Right atrium auricular region (tissue), 2 donors: ENCODE data around the gene CADPS2. TPM values are rescaled to one million over a fixed set of nuclear protein-coding genes. Genes with fewer than 3 reads are reported as not detected.

Source experiments
- DNase-seq: peaks from one replicate; pipeline ENCODE4 v3.0.0-alpha.2; 2019; ENCODE audit warnings: low spot score
- H3K27ac ChIP-seq, 2 donors: fragments of 200-600 bp; sonication (generic); 1 replicate in 1 of 2; 2 replicates in 1 of 2; pipeline ENCODE4 v1.5.1; 2016 to 2019
- H3K27me3 ChIP-seq, 2 donors: fragments of 200-600 bp; sonication (generic); one replicate each; pipeline versions ENCODE4 v1.5.1 to v1.6.0; 2017 to 2019
- H3K36me3 ChIP-seq: fragments of 200-600 bp; sonication (generic); one replicate; pipeline ENCODE4 v1.5.1; 2016
- H3K4me1 ChIP-seq, 2 donors: fragments of 200-600 bp; sonication (generic); one replicate each; pipeline versions ENCODE4 v1.5.1 to v1.6.0; 2017 to 2019
- H3K4me3 ChIP-seq, 2 donors: fragments of 200-600 bp; sonication (generic); 1 replicate in 1 of 2; 2 replicates in 1 of 2; pipeline ENCODE4 v1.5.1; 2017 to 2019; ENCODE audit warnings: mild to moderate bottlenecking in 1 of 2, moderate library complexity in 1 of 2
- H3K9me3 ChIP-seq, 2 donors: fragments of 200-600 bp; sonication (generic); one replicate each; pipeline ENCODE4 v1.5.1; 2019
- total RNA-seq, 2 donors: library from RNA; depleted of rRNA; stranded (reverse); fragments of >200 nt; gene quantifications; one replicate each; pipeline ENCODE4 v1.1.0, GENCODE V29; 2016
- TF ChIP-seq, protein P1 (sequence below), 2 donors: fragments of 200-600 bp; sonication (generic); IDR thresholded peaks; one replicate each; pipeline ENCODE4 v1.5.1; 2019; ENCODE audit warnings: antibody characterized with exemption in 2 of 2

Gene CADPS2
- total RNA-seq, 2 donors from 2014 or later, result 11.8 to 19.9 TPM

DNA sequence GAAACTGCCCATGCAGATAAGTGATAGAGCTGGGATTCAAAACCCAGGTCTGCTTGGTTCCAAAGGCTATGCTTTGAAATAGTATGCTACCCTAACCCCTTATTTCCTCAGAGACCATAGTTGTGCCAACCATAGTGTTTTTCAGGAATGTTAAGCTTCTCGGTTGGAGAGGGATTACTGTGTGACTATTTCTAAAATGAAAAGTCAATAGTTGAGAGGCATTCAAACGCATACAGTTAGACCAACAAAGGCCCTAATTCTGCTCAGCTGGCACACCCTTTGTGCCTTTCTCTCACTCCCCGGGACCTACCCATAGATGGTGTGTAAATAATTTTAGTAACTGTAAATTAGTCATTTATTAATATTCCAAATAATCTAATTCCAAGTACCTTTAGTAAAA, 118.9 kb downstream of the CADPS2 start:
- H3K27ac ChIP-seq, result no peak overlapping the region
- peaks cover 0 to 12% of the 10 kb centered on the region in 2 donors for H3K4me1 ChIP-seq
- TF ChIP-seq, protein P1, sequence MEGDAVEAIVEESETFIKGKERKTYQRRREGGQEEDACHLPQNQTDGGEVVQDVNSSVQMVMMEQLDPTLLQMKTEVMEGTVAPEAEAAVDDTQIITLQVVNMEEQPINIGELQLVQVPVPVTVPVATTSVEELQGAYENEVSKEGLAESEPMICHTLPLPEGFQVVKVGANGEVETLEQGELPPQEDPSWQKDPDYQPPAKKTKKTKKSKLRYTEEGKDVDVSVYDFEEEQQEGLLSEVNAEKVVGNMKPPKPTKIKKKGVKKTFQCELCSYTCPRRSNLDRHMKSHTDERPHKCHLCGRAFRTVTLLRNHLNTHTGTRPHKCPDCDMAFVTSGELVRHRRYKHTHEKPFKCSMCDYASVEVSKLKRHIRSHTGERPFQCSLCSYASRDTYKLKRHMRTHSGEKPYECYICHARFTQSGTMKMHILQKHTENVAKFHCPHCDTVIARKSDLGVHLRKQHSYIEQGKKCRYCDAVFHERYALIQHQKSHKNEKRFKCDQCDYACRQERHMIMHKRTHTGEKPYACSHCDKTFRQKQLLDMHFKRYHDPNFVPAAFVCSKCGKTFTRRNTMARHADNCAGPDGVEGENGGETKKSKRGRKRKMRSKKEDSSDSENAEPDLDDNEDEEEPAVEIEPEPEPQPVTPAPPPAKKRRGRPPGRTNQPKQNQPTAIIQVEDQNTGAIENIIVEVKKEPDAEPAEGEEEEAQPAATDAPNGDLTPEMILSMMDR (IDR thresholded peaks at IDR 0.05), result no peak
- H3K9me3 ChIP-seq, result no peaks in the 10 kb centered on the region
- H3K36me3 ChIP-seq, result no peaks in the 10 kb centered on the region
- DNase-seq, result no peak
- H3K27me3 ChIP-seq, result no peaks in the 10 kb centered on the region
- H3K4me3 ChIP-seq, result no peak overlapping the region

DNA sequence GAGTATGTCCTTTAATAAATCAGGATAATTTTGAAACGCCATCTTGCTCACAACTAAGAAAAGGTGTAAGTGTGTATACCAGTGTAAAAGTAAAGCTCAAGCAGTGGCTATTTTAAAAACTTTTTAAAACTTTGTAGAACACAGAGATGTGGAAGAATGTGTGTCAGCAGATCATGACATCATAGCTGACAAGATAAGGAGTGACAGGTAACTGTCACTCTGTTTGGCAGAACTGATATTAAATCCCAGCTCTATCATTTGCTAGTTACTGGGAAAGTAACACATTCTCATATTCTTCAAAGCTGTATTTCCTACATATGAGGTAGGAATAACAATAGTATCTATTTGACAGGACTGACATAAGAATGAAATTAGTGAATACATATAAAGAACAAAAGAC, 119.7 kb downstream of the CADPS2 start:
- TF ChIP-seq, protein P1 (IDR thresholded peaks at IDR 0.05), result no peak
- Histone ChIP-seq H3K27ac (no peak overlapping the region), H3K27me3 (no peaks in the 10 kb centered on the region), H3K4me3 (no peak overlapping the region), H3K36me3 (no peaks in the 10 kb centered on the region), H3K4me1 (peaks cover 0 to 12% of the 10 kb centered on the region in 2 donors), H3K9me3 (no peaks in the 10 kb centered on the region)
- no peak for DNase-seq

DNA sequence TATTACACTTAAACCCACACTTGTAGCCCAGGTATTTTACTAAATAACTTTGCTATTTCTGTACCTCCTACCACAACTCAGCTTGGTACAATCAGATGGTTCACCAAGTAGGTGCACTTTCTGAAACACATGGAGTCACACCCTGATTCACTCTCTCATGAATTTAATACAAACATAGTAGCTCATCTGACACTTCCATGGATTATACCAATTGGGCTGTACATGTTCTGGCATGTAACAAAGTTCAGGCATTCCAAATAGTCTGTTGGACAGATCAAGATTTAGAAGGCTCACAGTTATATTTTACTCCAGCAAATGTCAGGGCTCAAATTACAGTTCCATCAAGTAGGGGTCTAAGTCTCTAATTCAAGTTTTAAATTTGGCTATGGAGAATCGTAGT, 121.4 kb downstream of the CADPS2 start:
- H3K4me3 ChIP-seq, result no peak overlapping the region
- no peaks in the 10 kb centered on the region for H3K9me3 ChIP-seq
- no peak overlapping the region for H3K27ac ChIP-seq
- H3K36me3 ChIP-seq, result no peaks in the 10 kb centered on the region
- no peaks in the 10 kb centered on the region for H3K27me3 ChIP-seq
- H3K4me1 ChIP-seq, result peaks cover 0 to 12% of the 10 kb centered on the region in 2 donors
- DNase-seq, result no peak
- TF ChIP-seq, protein P1 (IDR thresholded peaks at IDR 0.05), result no peak

DNA sequence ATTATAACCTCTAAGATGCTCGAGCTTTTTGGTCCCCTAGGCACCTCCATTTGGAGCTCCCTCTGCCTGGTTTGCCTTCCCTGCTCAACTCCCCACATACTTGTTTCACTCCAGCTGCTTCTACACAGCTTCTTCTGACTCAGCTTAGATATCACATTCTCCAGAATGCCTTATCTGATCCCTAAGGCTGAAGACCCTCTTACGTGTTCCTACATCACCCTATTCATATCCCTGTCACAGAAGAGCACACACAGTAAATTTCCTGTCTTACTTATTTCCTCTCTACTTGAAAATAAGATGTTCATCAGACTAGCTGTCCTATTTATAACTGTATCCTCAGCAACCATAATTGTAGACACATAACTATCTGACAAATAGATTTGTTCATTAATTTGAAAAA, 122.2 kb downstream of the CADPS2 start:
- H3K9me3 ChIP-seq, result no peaks in the 10 kb centered on the region
- H3K4me1 ChIP-seq, result peaks cover 0 to 12% of the 10 kb centered on the region in 2 donors
- DNase-seq, result no peak
- no peaks in the 10 kb centered on the region for H3K36me3 ChIP-seq
- H3K27ac ChIP-seq, result peak overlapping the region in 1 of 2 donors; percentile 27
- no peak overlapping the region for H3K4me3 ChIP-seq
- TF ChIP-seq, protein P1 (IDR thresholded peaks at IDR 0.05), result no peak
- no peaks in the 10 kb centered on the region for H3K27me3 ChIP-seq

DNA sequence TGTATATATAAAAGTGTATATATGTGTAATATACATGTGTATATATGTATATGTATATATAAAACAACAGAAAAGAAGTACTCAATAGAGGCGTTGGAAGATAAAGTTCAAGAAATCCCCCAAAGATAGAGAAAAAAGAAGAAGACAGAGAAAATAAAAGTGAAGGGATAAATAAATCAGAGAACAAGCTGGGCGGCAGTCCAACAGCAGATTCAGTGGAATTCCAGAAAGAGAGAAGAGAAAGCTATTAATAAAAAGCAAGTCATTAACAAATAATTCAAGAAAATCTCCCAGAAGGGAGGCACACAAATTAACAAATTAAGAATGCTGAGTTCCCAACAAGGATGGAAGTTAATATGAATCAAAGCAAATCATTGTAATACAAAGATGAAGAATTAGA, 124.2 kb downstream of the CADPS2 start:
- no peak for DNase-seq
- TF ChIP-seq, protein P1 (IDR thresholded peaks at IDR 0.05), result no peak

DNA sequence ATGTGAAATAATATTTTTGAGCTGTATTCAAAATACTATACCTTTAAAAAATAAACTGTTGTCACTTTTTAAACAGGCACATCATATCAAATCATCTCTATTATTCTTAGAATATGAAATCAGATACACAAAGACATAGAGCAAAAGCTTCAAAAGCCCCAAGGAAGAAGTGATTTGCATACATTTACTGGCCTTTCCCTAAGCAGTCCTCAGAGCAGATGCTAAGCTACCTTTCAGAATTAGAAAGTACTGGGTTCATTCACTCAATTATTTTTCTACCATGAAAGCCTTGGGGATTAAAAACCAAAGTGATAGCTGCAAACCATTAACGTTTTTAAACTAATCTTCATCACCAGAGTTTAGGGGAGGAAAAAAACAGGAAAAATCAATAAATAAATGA, 127.8 kb downstream of the CADPS2 start:
- Histone ChIP-seq H3K9me3 (no peaks in the 10 kb centered on the region), H3K27me3 (no peaks in the 10 kb centered on the region), H3K36me3 (no peaks in the 10 kb centered on the region), H3K4me3 (no peak overlapping the region), H3K4me1 (no peaks in the 10 kb centered on the region), H3K27ac (no peak overlapping the region)
- TF ChIP-seq, protein P1 (IDR thresholded peaks at IDR 0.05), result no peak
- DNase-seq, result no peak

More for the DNA sequence above, 124.2 kb downstream of the CADPS2 start:
- Histone ChIP-seq H3K27ac (no peak overlapping the region), H3K9me3 (no peaks in the 10 kb centered on the region), H3K4me3 (no peak overlapping the region), H3K27me3 (no peaks in the 10 kb centered on the region), H3K4me1 (peaks cover 0 to 12% of the 10 kb centered on the region in 2 donors), H3K36me3 (no peaks in the 10 kb centered on the region)
